GM23338 (cell line): ENCODE data around the gene PTPRN2. TPM values are rescaled to one million over a fixed set of nuclear protein-coding genes. Genes with fewer than 3 reads are reported as not detected.

Experiments used
- ATAC-seq: fragments of 200-7000 bp; cut with Tn5 transposase; 3 replicates; pipeline ENCODE4 v1.9.1; 2020
- DNase-seq: peaks from one replicate; pipeline ENCODE4 v3.0.0-alpha.2; 2015; ENCODE audit warnings: low spot score
- H2AFZ ChIP-seq: fragments of 200-600 bp; sonication (generic); 2 replicates; pipeline ENCODE4 v1.8.0; 2016; ENCODE audit warnings: antibody characterized with exemption, mild to moderate bottlenecking, moderate library complexity
- H3F3A ChIP-seq: fragments of 200-600 bp; sonication (generic); replicated peaks from 2 replicates; pipeline ENCODE4 v1.8.0; 2017; ENCODE audit warnings: antibody characterized with exemption, mixed run types, low read depth
- H3K27ac ChIP-seq: fragments of 200-600 bp; sonication (generic); 2 replicates; pipeline ENCODE4 v1.6.1; 2016; ENCODE audit warnings: low read depth
- H3K27me3 ChIP-seq: fragments of 200-600 bp; sonication (generic); 2 replicates; pipeline ENCODE4 v1.8.0; 2016; ENCODE audit warnings: mild to moderate bottlenecking, mixed run types, moderate library complexity; ENCODE audit not compliant: insufficient read depth
- H3K36me3 ChIP-seq: fragments of 200-600 bp; sonication (generic); 2 replicates; pipeline ENCODE4 v1.8.0; 2016; ENCODE audit warnings: mild to moderate bottlenecking; ENCODE audit not compliant: insufficient read depth
- H3K4me1 ChIP-seq: fragments of 200-600 bp; sonication (generic); 2 replicates; pipeline ENCODE4 v1.8.0; 2016; ENCODE audit warnings: mild to moderate bottlenecking, moderate library complexity; ENCODE audit not compliant: insufficient read depth
- H3K4me2 ChIP-seq: fragments of 200-600 bp; sonication (generic); 2 replicates; pipeline ENCODE4 v1.7.1; 2017; ENCODE audit warnings: mixed run types
- H3K4me3 ChIP-seq: fragments of 200-600 bp; sonication (generic); 2 replicates; pipeline ENCODE4 v1.6.1; 2016; ENCODE audit warnings: mixed run types
- H3K79me2 ChIP-seq: fragments of 200-600 bp; sonication (generic); replicated peaks from 2 replicates; pipeline ENCODE4 v1.8.0; 2017; ENCODE audit warnings: mild to moderate bottlenecking; ENCODE audit not compliant: insufficient read depth
- H3K9me2 ChIP-seq: fragments of 200-600 bp; sonication (generic); 2 replicates; pipeline ENCODE4 v1.8.0; 2017; ENCODE audit not compliant: insufficient read depth
- H4K20me1 ChIP-seq: fragments of 200-600 bp; sonication (generic); replicated peaks from 2 replicates; pipeline ENCODE4 v1.8.0; 2017; ENCODE audit warnings: mild to moderate bottlenecking; ENCODE audit not compliant: insufficient read depth
- H3K27ac Mint-ChIP-seq: 2 replicates; pipeline ENCODE4 v1.8.0; 2020; ENCODE audit warnings: inconsistent platforms, mild to moderate bottlenecking, moderate library complexity, mixed read lengths
- H3K27me3 Mint-ChIP-seq: 3 replicates; pipeline ENCODE4 v1.8.0; 2022; ENCODE audit warnings: low read depth, mild to moderate bottlenecking, moderate library complexity, mixed read lengths, inconsistent platforms; ENCODE audit not compliant: insufficient read depth, poor library complexity
- H3K36me3 Mint-ChIP-seq: 3 replicates; pipeline ENCODE4 v1.8.0; 2021; ENCODE audit warnings: low read depth, mild to moderate bottlenecking, inconsistent platforms, moderate library complexity, mixed read lengths
- H3K4me1 Mint-ChIP-seq: 3 replicates; pipeline ENCODE4 v1.8.0; 2020; ENCODE audit warnings: mild to moderate bottlenecking, inconsistent platforms, mixed read lengths
- H3K4me3 Mint-ChIP-seq: 3 replicates; pipeline ENCODE4 v1.8.0; 2021; ENCODE audit warnings: moderate library complexity, mild to moderate bottlenecking, inconsistent platforms, mixed read lengths
- H3K9me3 Mint-ChIP-seq: 3 replicates; pipeline ENCODE4 v1.8.0; 2020; ENCODE audit warnings: moderate library complexity, mild to moderate bottlenecking, inconsistent platforms, mixed read lengths
- CREB1 ChIP-seq: fragments of 250-450 bp; sonication (Bioruptor Pico); IDR thresholded peaks from 2 replicates; pipeline ENCODE4 v1.5.0; 2020; ENCODE audit warnings: low read depth, mild to moderate bottlenecking, moderate library complexity
- EZH2 ChIP-seq: fragments of 200-600 bp; sonication (generic); IDR thresholded peaks from one replicate; pipeline ENCODE4 v1.8.0; 2017; ENCODE audit warnings: antibody characterized with exemption, mild to moderate bottlenecking, low read depth; ENCODE audit not compliant: unreplicated experiment
- EZH2phosphoT487 ChIP-seq: fragments of 200-600 bp; sonication (generic); IDR thresholded peaks from one replicate; pipeline ENCODE4 v1.8.1; 2018; ENCODE audit warnings: antibody characterized with exemption; ENCODE audit not compliant: unreplicated experiment
- JUNB ChIP-seq: IDR thresholded peaks from one replicate; pipeline ENCODE4 v1.6.1; 2016; ENCODE audit warnings: antibody characterized with exemption; ENCODE audit not compliant: unreplicated experiment
- NANOG ChIP-seq: IDR thresholded peaks from 2 replicates; pipeline ENCODE4 v1.6.1; 2016; ENCODE audit warnings: antibody characterized with exemption, borderline replicate concordance
- POLR2AphosphoS5 ChIP-seq: IDR thresholded peaks from 2 replicates; pipeline ENCODE4 v1.6.1; 2016; ENCODE audit warnings: antibody characterized with exemption, low read depth
- REST ChIP-seq: IDR thresholded peaks from one replicate; pipeline ENCODE4 v1.6.1; 2018; ENCODE audit warnings: antibody characterized with exemption; ENCODE audit not compliant: unreplicated experiment
- ZNF114 ChIP-seq: fragments of 250-450 bp; sonication (Bioruptor Pico); IDR thresholded peaks from 2 replicates; pipeline ENCODE4 v1.5.0; 2020; ENCODE audit warnings: mild to moderate bottlenecking, moderate library complexity
- ZNF331 ChIP-seq: fragments of 250-450 bp; sonication (Bioruptor Pico); IDR thresholded peaks from 2 replicates; pipeline ENCODE4 v1.5.0; 2020; ENCODE audit warnings: low read depth, mild to moderate bottlenecking, moderate library complexity
- polyA plus RNA-seq: library from polyadenylated mRNA; unstranded; fragments of >200 nt; fragmentation: Nextera tagmentation; extraction: Ambion mirVana; gene quantifications from 2 replicates; pipeline ENCODE4 v1.2.1, GENCODE V29; 2016
- total RNA-seq: library from RNA; depleted of rRNA; stranded (reverse); fragments of >200 nt; shearing (Covaris generic); gene quantifications from 2 replicates; pipeline ENCODE4 v1.2.3, GENCODE V29; 2014
- TF ChIP-seq, protein P1 (sequence below), 2 experiments: fragments of 200-600 bp in 1 of 2; sonication (generic) in 1 of 2; conservative IDR thresholded peaks; 2 replicates each; pipeline versions ENCODE4 v1.5.1 to v1.6.1; 2016 to 2017; ENCODE audit warnings: antibody characterized with exemption in 2 of 2, low read depth in 2 of 2, mild to moderate bottlenecking in 2 of 2, moderate library complexity in 1 of 2
- TF ChIP-seq, protein P2 (sequence below): IDR thresholded peaks from 2 replicates; pipeline ENCODE4 v1.6.1; 2016; ENCODE audit warnings: antibody characterized with exemption

The PTPRN2 gene
- total and polyA plus RNA-seq, 2 experiments from 2014 or later: 0.87 to 4.0 TPM

GRCh38 chr7:157964521-157964920 lies 623.1 kb downstream of the PTPRN2 start:
- Mint-ChIP-seq H3K9me3 (peaks cover 21% of the 10 kb centered on the region; the same call in 2 of the 3 replicates), H3K27ac (no peak overlapping the region), H3K4me3 (no peak overlapping the region), H3K4me1 (no peaks in the 10 kb centered on the region), H3K27me3 (peaks cover 4% of the 10 kb centered on the region), H3K36me3 (peaks cover 47% of the 10 kb centered on the region)
- H3K9me2 ChIP-seq: no peaks in the 10 kb centered on the region
- peaks cover 8% of the 10 kb centered on the region for H3K36me3 ChIP-seq
- no peaks in the 10 kb centered on the region for H3K79me2 ChIP-seq
- no peaks in the 10 kb centered on the region for H4K20me1 ChIP-seq
- TF ChIP-seq ZNF331 (no peak), EZH2phosphoT487 (no peak), EZH2 (no peak), NANOG (no peak), JUNB (no peak), CREB1 (CRISPR knock-in tag) (no peak), POLR2AphosphoS5 (no peak), ZNF114 (no peak)
- TF ChIP-seq, protein P1, sequence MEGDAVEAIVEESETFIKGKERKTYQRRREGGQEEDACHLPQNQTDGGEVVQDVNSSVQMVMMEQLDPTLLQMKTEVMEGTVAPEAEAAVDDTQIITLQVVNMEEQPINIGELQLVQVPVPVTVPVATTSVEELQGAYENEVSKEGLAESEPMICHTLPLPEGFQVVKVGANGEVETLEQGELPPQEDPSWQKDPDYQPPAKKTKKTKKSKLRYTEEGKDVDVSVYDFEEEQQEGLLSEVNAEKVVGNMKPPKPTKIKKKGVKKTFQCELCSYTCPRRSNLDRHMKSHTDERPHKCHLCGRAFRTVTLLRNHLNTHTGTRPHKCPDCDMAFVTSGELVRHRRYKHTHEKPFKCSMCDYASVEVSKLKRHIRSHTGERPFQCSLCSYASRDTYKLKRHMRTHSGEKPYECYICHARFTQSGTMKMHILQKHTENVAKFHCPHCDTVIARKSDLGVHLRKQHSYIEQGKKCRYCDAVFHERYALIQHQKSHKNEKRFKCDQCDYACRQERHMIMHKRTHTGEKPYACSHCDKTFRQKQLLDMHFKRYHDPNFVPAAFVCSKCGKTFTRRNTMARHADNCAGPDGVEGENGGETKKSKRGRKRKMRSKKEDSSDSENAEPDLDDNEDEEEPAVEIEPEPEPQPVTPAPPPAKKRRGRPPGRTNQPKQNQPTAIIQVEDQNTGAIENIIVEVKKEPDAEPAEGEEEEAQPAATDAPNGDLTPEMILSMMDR (conservative IDR thresholded peaks at IDR 0.05; ENCODE audit: low read depth in 2 of 2): no peak
- no peak for DNase-seq
- ATAC-seq: no peak
- H3K27me3 ChIP-seq: no peaks in the 10 kb centered on the region
- no peak overlapping the region for H3K27ac ChIP-seq
- H3K4me3 ChIP-seq: no peak overlapping the region
- no peaks in the 10 kb centered on the region for H3K4me1 ChIP-seq
- no peak overlapping the region for H2AFZ ChIP-seq
- no peaks in the 10 kb centered on the region for H3F3A ChIP-seq
- no peak overlapping the region for H3K4me2 ChIP-seq

- Histone ChIP-seq H3K27ac (no peak overlapping the region), H3F3A (no peaks in the 10 kb centered on the region), H2AFZ (no peak overlapping the region), H3K79me2 (no peaks in the 10 kb centered on the region), H3K36me3 (peaks cover 9% of the 10 kb centered on the region), H4K20me1 (no peaks in the 10 kb centered on the region), H3K9me2 (no peaks in the 10 kb centered on the region), H3K4me3 (no peak overlapping the region), H3K4me2 (no peak overlapping the region), H3K4me1 (no peaks in the 10 kb centered on the region), H3K27me3 (no peaks in the 10 kb centered on the region)
- ATAC-seq (no peak), DNase-seq (no peak)
- no peak overlapping the region for H3K27ac Mint-ChIP-seq
- peaks cover 4% of the 10 kb centered on the region for H3K27me3 Mint-ChIP-seq
- no peaks in the 10 kb centered on the region for H3K4me1 Mint-ChIP-seq
- H3K4me3 Mint-ChIP-seq: no peak overlapping the region
- H3K9me3 Mint-ChIP-seq: peaks cover 26% of the 10 kb centered on the region; the same call in 2 of the 3 replicates
- H3K36me3 Mint-ChIP-seq: peaks cover 47% of the 10 kb centered on the region
- TF ChIP-seq POLR2AphosphoS5: no peak
- TF ChIP-seq, protein P1 (conservative IDR thresholded peaks at IDR 0.05; ENCODE audit: low read depth in 2 of 2): no peak
- no peak for TF ChIP-seq NANOG
- no peak for TF ChIP-seq ZNF114
- TF ChIP-seq EZH2phosphoT487: no peak
- TF ChIP-seq, protein P2, sequence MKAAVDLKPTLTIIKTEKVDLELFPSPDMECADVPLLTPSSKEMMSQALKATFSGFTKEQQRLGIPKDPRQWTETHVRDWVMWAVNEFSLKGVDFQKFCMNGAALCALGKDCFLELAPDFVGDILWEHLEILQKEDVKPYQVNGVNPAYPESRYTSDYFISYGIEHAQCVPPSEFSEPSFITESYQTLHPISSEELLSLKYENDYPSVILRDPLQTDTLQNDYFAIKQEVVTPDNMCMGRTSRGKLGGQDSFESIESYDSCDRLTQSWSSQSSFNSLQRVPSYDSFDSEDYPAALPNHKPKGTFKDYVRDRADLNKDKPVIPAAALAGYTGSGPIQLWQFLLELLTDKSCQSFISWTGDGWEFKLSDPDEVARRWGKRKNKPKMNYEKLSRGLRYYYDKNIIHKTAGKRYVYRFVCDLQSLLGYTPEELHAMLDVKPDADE: no peak
- no peak for TF ChIP-seq REST
These were observed 623.6 kb downstream of the PTPRN2 start for GRCh38 chr7:157964016-157964415.
